ENCODE results near the gene SLC22A23.

DNA sequence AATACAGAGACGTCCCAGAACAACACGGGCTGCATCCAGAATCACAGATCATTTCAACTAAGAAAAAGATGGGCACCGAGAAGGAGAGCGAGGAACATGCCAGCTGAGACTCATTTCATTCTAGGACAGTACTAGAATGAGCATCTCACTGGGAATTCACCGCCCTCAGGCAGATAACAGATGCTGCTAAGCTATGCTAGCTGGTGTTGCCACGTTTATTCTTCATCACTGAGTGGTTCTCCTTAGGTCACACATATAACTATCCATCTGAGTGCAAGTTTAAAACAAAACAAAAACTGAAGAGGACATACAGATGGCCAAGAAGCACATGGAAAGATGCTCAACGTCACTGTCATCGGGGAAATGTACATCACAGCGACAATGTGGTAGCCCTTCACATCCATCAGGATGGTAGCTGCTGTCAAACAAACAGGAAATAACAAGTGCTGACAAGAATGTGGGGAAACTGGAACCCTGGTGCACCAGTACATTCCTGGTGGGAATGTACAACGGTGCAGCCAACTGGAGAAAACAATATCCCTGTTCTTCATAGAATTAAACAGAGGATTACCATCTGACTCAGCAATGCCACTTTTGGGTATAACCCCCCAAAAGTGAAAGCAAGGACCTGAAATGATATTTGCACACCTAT lies 97.6 kb downstream of the SLC22A23 start:
- TF ChIP-seq GATA2 (IDR thresholded peaks at IDR 0.05; ENCODE audit: low read depth, low read length) (no peak), GATA3 (IDR thresholded peaks at IDR 0.05; ENCODE audit: low read depth, low read length) (no peak)
